ENCODE results near the gene ISG20.

ISG20 gene

DNA sequence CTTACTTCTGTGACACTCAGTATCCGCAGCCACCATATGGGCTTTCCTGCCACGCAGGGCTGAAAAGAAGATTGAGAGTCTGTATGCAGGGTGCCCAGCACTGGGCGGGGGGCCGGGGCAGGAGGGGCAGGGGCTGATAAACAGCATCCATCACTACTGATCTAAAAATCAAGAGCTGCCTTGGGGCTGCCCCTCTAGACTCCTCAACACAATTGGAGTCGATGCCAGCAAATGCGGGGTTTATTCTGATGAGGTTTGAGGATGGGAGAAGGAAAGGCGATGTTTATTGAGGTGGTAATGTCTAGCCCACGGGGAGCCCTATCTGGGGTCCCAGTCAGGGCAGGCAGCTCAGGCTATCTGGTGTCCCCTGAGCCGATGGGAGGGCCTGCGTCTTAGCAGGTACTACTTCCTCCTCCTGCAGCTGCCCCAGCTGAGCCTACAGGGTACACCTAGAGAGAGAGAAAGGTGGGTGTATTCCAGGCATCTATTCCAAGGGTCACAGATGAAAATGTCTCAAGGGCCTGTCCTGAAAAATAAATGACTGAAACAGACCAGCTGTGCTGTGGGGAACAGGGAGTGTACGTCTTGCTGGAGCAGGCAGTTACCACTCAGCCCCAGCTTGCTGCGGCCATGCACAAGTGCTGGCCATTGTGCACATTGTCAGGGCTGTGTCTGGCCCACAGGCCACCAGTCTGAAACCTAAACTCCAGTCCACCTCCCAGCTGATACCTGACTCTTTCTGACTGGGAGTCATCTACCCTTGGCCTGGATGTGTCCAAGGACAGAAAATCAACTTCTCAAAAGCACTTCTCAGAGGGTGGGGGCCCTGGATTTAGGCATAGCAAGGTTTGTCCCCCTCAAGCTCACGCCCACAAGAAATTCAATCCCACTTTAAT, 19.5 kb downstream of the ISG20 start:
- DNase-seq (ENCODE audit: low spot score), result no peak
- TF ChIP-seq, protein P1, sequence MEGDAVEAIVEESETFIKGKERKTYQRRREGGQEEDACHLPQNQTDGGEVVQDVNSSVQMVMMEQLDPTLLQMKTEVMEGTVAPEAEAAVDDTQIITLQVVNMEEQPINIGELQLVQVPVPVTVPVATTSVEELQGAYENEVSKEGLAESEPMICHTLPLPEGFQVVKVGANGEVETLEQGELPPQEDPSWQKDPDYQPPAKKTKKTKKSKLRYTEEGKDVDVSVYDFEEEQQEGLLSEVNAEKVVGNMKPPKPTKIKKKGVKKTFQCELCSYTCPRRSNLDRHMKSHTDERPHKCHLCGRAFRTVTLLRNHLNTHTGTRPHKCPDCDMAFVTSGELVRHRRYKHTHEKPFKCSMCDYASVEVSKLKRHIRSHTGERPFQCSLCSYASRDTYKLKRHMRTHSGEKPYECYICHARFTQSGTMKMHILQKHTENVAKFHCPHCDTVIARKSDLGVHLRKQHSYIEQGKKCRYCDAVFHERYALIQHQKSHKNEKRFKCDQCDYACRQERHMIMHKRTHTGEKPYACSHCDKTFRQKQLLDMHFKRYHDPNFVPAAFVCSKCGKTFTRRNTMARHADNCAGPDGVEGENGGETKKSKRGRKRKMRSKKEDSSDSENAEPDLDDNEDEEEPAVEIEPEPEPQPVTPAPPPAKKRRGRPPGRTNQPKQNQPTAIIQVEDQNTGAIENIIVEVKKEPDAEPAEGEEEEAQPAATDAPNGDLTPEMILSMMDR (IDR thresholded peaks at IDR 0.05; ENCODE audit: extremely low read depth, insufficient read depth, missing control alignments), result no peak
- in situ Hi-C loops (cut with MboI; ENCODE audit: low pct_unique_long_range_greater_than_20kb, low sequenced_read_pairs, unreplicated experiment), result no loop called here

DNA sequence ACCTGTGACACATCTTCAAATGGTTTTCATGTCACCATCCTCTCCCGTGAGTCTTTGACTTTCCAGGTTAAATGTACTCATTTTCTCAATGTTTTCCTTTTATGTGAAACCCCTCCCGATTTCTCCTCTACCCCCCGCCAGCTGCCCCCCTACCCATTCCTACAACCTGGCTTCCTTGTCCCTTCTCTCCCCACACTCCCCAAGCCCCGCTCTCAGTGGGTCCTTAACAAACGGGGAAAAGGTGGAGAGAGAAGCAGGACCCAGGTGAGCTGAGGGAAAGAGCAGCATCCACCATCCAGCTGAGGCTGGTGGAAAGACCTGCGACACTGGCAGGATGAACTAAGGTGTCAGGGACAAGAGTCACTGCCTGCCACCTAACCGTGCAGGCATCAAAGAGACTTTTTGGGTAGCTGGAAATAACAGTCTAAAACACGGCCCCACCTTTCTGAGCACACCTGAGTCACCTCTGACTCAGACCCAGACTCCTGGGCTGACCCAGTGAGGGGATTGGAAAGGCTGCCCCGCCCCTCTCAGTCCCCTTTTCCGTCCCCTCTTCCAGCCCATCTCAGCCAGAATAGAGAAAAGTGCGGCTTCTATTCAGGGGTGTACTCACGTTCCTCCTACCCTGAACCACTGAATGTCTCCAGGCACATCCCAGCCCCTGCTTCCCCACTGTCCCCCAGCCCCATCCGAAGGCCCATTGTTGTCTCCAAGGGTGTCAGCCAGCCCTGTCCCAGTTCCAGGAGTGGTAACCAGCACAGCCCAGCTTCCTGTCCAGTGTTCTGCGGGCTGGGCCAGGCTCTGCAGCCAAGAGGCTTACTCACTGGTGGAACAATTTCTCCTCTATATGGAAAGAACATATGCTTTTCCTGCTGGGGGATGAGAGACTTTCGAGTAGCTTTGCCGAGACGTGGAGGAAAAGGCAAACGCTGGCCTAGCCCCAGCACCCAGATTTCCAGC, 20.4 kb downstream of the ISG20 start:
- TF ChIP-seq, protein P1 (IDR thresholded peaks at IDR 0.05; ENCODE audit: extremely low read depth, insufficient read depth, missing control alignments), result no peak
- no peak for DNase-seq (ENCODE audit: low spot score)
- in situ Hi-C loops (cut with MboI; ENCODE audit: low pct_unique_long_range_greater_than_20kb, low sequenced_read_pairs, unreplicated experiment), result no loop called here

DNA sequence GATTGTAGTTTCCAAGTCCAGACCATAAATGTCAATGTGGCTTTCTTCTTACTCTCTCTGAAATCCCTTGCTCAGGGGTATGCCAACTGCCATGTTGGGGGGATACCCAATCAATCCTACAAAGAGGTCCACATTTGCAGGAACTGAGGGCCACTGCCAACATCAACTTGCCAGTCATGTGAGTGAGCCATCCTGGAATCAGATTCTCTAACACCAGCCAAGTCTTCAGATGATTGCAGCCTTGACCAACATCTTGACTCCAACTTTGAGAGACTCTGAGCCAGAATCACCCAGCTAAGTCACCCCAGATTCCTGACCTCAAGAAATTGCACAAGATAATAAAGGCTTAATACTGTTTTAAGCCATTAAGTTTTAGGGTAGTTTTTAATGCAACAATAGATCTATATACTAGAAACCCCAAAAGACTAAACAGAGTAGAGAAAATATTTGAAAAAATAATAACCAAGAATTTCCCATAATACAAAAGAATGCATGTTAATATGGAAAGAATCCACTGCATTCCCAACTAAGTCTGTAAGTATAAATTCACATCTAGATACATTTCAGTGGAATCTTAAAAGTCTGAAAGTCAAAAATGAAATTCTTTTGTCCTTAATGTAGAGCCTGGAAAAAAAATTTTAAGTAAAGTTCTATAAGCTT, 22.4 kb downstream of the ISG20 start:
- in situ Hi-C loops (cut with MboI; ENCODE audit: low pct_unique_long_range_greater_than_20kb, low sequenced_read_pairs, unreplicated experiment), result no loop called here
- TF ChIP-seq, protein P1 (IDR thresholded peaks at IDR 0.05; ENCODE audit: extremely low read depth, insufficient read depth, missing control alignments), result no peak
- DNase-seq (ENCODE audit: low spot score), result no peak

DNA sequence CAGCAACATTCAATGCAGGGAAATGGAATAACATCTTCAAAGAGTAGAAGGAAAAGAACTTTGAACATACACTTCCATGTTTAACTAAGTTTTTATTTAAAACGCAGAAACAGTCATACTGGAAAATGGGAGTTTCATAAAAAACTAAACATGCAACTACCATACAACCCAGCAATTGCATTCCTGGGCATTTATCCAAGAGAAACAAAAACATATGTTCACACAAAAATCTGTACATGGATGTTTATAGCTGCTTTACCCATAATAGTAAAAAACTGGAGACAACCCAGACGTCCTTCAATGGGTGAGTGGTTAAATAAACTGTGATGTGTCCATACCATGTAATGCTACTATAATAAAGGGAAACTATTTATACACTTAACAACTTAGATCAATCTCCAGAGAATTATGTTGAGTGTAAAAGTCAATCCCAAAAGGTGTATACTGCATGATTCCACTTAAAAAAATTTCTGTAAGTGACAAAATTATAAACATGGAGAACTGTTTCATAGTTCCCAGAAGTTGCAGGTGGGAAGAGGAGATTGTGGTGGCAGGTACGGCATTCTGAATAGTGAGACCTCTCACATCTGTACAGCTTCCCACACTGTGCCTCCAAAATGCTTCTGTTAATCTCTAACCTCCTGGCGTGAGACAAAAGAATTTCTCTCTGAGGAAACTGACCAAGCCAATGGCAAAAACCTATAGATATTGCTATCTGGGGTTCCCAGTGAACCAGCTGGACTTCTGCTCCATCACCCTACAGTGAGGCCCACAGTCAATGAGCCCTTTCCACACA, 23.1 kb downstream of the ISG20 start:
- TF ChIP-seq, protein P1 (IDR thresholded peaks at IDR 0.05; ENCODE audit: extremely low read depth, insufficient read depth, missing control alignments), result no peak
- DNase-seq (ENCODE audit: low spot score), result no peak
- in situ Hi-C loops (cut with MboI; ENCODE audit: low pct_unique_long_range_greater_than_20kb, low sequenced_read_pairs, unreplicated experiment), result no loop called here

DNA sequence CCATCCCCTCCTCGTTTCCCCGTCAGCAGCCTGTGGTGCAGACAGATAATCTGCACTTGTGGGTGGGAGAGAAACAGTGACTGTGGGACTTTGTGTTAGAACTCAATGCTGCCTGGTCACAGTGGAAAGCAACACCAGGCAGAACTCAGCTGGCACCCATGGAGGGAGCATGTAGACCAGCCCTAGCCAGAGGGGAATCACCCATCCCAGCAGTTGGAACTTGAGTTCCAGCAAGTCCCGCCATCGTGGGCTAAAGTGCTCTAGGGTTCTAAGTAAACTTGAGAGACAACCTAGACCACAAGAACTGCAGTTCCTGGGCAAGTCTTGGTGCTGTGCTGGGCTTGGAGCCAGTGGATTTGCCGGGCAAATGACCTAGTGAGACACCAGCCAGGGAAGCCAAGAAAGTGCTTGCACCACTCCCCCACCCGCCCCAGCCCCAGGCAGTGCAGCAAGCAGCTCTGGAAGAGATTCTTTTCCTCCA, 24.4 kb downstream of the ISG20 start:
- no peak for DNase-seq (ENCODE audit: low spot score)
- TF ChIP-seq, protein P1 (IDR thresholded peaks at IDR 0.05; ENCODE audit: extremely low read depth, insufficient read depth, missing control alignments), result no peak
- in situ Hi-C loops (cut with MboI; ENCODE audit: low pct_unique_long_range_greater_than_20kb, low sequenced_read_pairs, unreplicated experiment), result no loop called here
